Transverse colon (tissue), 4 donors: ENCODE results near the gene NPIPA1. TPM values are rescaled to one million over a fixed set of nuclear protein-coding genes. Genes with fewer than 3 reads are reported as not detected.
"Not testable (repeated sequence)": the region's sequence is repeated elsewhere in the genome, so short reads cannot be mapped to it uniquely, and the experiment has no call there.

Source experiments
- DNase-seq: peaks from one replicate; pipeline ENCODE4 v3.0.0-alpha.2; 2019
- H3K27ac ChIP-seq, 4 donors: fragments of 200-600 bp; sonication (generic); 2 replicates each; pipeline ENCODE4 v1.5.1; 2016 to 2018; ENCODE audit warnings: inconsistent platforms in 4 of 4
- H3K27me3 ChIP-seq: fragments of 200-600 bp; sonication (generic); 2 replicates; pipeline ENCODE4 v1.5.1; 2017; ENCODE audit warnings: inconsistent platforms
- H3K36me3 ChIP-seq, 4 donors: fragments of 200-600 bp; sonication (generic); 2 replicates each; pipeline ENCODE4 v1.5.1; 2017 to 2019; ENCODE audit warnings: inconsistent platforms in 4 of 4
- H3K4me1 ChIP-seq, 4 donors: fragments of 200-600 bp; sonication (generic); 2 replicates each; pipeline ENCODE4 v1.5.1; 2017 to 2020; ENCODE audit warnings: inconsistent platforms in 4 of 4
- H3K4me3 ChIP-seq, 4 donors: fragments of 200-600 bp; sonication (generic); 1 replicate in 1 of 4; 2 replicates in 3 of 4; pipeline versions ENCODE4 v1.5.1 to v1.6.1; 2017 to 2019; ENCODE audit warnings: inconsistent platforms in 4 of 4
- H3K9me3 ChIP-seq, 2 donors: fragments of 200-600 bp; sonication (generic); 2 replicates each; pipeline ENCODE4 v1.5.1; 2017 to 2019; ENCODE audit warnings: inconsistent platforms in 2 of 2
- CTCF ChIP-seq, 5 experiments: fragments of 200-600 bp in 3 of 5; fragments of 450-650 bp in 2 of 5; sonication (generic) in 3 of 5; IDR thresholded peaks; 1 replicate in 2 of 5; 2 replicates in 3 of 5; pipeline ENCODE4 v1.5.1; 2016 to 2017; ENCODE audit warnings: antibody characterized with exemption in 5 of 5, inconsistent platforms in 3 of 5, mild to moderate bottlenecking in 2 of 5, moderate library complexity in 1 of 5
- EP300 ChIP-seq: sonication (generic); formaldehyde crosslinking; IDR thresholded peaks from one replicate; pipeline ENCODE4 v1.6.1; 2017; ENCODE audit warnings: antibody characterized with exemption, low read depth
- POLR2A ChIP-seq: fragments of 450-650 bp; IDR thresholded peaks from one replicate; pipeline ENCODE4 v1.6.1; 2016; ENCODE audit warnings: antibody characterized with exemption, mild to moderate bottlenecking, moderate library complexity
- POLR2AphosphoS5 ChIP-seq, 3 donors: sonication (generic); formaldehyde crosslinking; IDR thresholded peaks; one replicate each; pipeline ENCODE4 v1.6.1; 2016; ENCODE audit warnings: antibody characterized with exemption in 3 of 3
- WGBS, 2 donors: methylation state at CpG; one replicate each; pipeline ENCODE4 v1.1.5; 2018; ENCODE audit warnings: low coverage in 1 of 2; 5-methylcytosine and 5-hydroxymethylcytosine counted together
- in situ Hi-C, 4 donors: fragments of 200-750 bp; cut with MboI; loops; one replicate each; pipeline versions ENCODE4 v1.15.0 to v1.15.1; 2017; ENCODE audit warnings: low sequenced_read_pairs in 3 of 4, low pct_ligation_motif_present in 1 of 4, low pct_unique_long_range_greater_than_20kb in 1 of 4
- intact Hi-C: fragments of 100-400 bp; cut with DNase I; formaldehyde crosslinking; loops from one replicate; pipeline ENCODE4 v1.15.1; 2023; ENCODE audit warnings: low total_unique reads
- total RNA-seq, 4 donors: library from RNA; depleted of rRNA; stranded (reverse); fragments of >200 nt; gene quantifications; one replicate each; pipeline ENCODE4 v1.1.0, GENCODE V29; 2016

Gene NPIPA1
- total RNA-seq, 4 donors from 2014 or later: 47.8 to 115 (median 73.7) TPM

GRCh38 chr16:14963281-14964173 is 26.3 kb downstream of the NPIPA1 start:
- Histone ChIP-seq H3K9me3 (no peaks in the 10 kb centered on the region), H3K4me3 (no peak overlapping the region), H3K27me3 (no peaks in the 10 kb centered on the region), H3K27ac (no peak overlapping the region), H3K36me3 (no peaks in the 10 kb centered on the region), H3K4me1 (no peaks in the 10 kb centered on the region)
- in situ Hi-C loops: no loop called here
- 71 to 78% methylated on average over 8 of the region's 8 CpGs for WGBS, 2 donors
- DNase-seq: no peak
- TF ChIP-seq POLR2AphosphoS5 (IDR thresholded peaks at IDR 0.05): no peak
- no peak for TF ChIP-seq POLR2A
- TF ChIP-seq CTCF (IDR thresholded peaks at IDR 0.05): no peak
- TF ChIP-seq EP300: no peak
- intact Hi-C loops: no loop called here

GRCh38 chr16:14965328-14965727 is 28.1 kb downstream of the NPIPA1 start:
- no peaks in the 10 kb centered on the region for H3K27me3 ChIP-seq
- H3K9me3 ChIP-seq: no peaks in the 10 kb centered on the region
- in situ Hi-C loops: no loop called here
- DNase-seq: no peak
- H3K4me1 ChIP-seq: no peaks in the 10 kb centered on the region
- TF ChIP-seq CTCF (IDR thresholded peaks at IDR 0.05): no peak
- no peak for TF ChIP-seq EP300
- no peak for TF ChIP-seq POLR2A
- TF ChIP-seq POLR2AphosphoS5 (IDR thresholded peaks at IDR 0.05): no peak
- no peaks in the 10 kb centered on the region for H3K36me3 ChIP-seq
- 86 to 91% methylated on average over 16 to 17 of the region's 17 CpGs for WGBS, 2 donors
- H3K27ac ChIP-seq: no peak overlapping the region
- H3K4me3 ChIP-seq: no peak overlapping the region
- intact Hi-C loops: no loop called here

GRCh38 chr16:14969795-14970194 is 32.6 kb downstream of the NPIPA1 start:
- 93 to 94% methylated on average over 3 of the region's 3 CpGs for WGBS, 2 donors
- H3K4me1 ChIP-seq, H3K9me3 ChIP-seq, H3K27ac ChIP-seq, DNase-seq, intact Hi-C loops, H3K36me3 ChIP-seq, H3K27me3 ChIP-seq, H3K4me3 ChIP-seq, in situ Hi-C loops: not testable (repeated sequence)

- intact Hi-C loops, H3K4me3 ChIP-seq, in situ Hi-C loops: not testable (repeated sequence)
Measured at GRCh38 chr16:14971621-14972228, 34.5 kb downstream of the NPIPA1 start.

GRCh38 chr16:14973785-14974322 is 36.6 kb downstream of the NPIPA1 start:
- in situ Hi-C loops, H3K27me3 ChIP-seq, H3K9me3 ChIP-seq, H3K36me3 ChIP-seq, intact Hi-C loops: not testable (repeated sequence)
- 36 to 49% methylated on average over 3 to 14 of the region's 14 CpGs for WGBS, 2 donors
- H3K27ac ChIP-seq: peak overlapping the region; percentile 90 to 98 (median 94)
- H3K4me3 ChIP-seq: peak overlapping the region in 3 of 4 donors; percentile 83 to 91 (median 88)
- peak; percentile 40 for DNase-seq
- peaks cover 3 to 32% (median 13%) of the 10 kb centered on the region in 4 donors for H3K4me1 ChIP-seq

More at GRCh38 chr16:14971621-14972228, 34.5 kb downstream of the NPIPA1 start:
- 89 to 91% methylated on average over 12 of the region's 12 CpGs for WGBS, 2 donors
- DNase-seq, H3K27me3 ChIP-seq, H3K27ac ChIP-seq, H3K9me3 ChIP-seq, H3K36me3 ChIP-seq: not testable (repeated sequence)
- peaks cover 0 to 16% (median 5%) of the 10 kb centered on the region in 4 donors for H3K4me1 ChIP-seq

GRCh38 chr16:14974331-14974655 is 37.0 kb downstream of the NPIPA1 start:
- H3K9me3 ChIP-seq, H3K27me3 ChIP-seq, in situ Hi-C loops, H3K36me3 ChIP-seq, DNase-seq, intact Hi-C loops: not testable (repeated sequence)
- WGBS, 2 donors: 3 to 7% methylated on average over 6 to 7 of the region's 7 CpGs
- Histone ChIP-seq H3K27ac (peak overlapping the region; percentile 90 to 98 (median 94)), H3K4me3 (peak overlapping the region; percentile 56 to 91 (median 86)), H3K4me1 (peaks cover 7 to 37% (median 16%) of the 10 kb centered on the region in 4 donors)
